Hypothalamus (tissue), 51 donors: Measurements from ENCODE around the gene GRAMD1A.
"Not testable (repeated sequence)": the region's sequence is repeated elsewhere in the genome, so short reads cannot be mapped to it uniquely, and the experiment has no call there.

ENCODE experiments used
- DNase-seq, 51 donors: peaks; one replicate each; lab custom pipeline; 2025; lab: John Stamatoyannopoulos, UW

Gene GRAMD1A

GRCh38 chr19:35000647-35001501 lies 751 bp downstream of the GRAMD1A start:
- DNase-seq: peak in 9 of 51 donors; percentile 4 to 56 (median 11)

- DNase-seq: no peak
Observed at GRCh38 chr19:35002037-35002535, 2.0 kb downstream of the GRAMD1A start.

GRCh38 chr19:35004517-35005255 lies 4.6 kb downstream of the GRAMD1A start:
- DNase-seq: no peak

- DNase-seq: no peak
Observed at GRCh38 chr19:35005256-35005977, 5.3 kb downstream of the GRAMD1A start.

- not testable (repeated sequence) for DNase-seq
Observed at GRCh38 chr19:35006007-35006341, 5.9 kb downstream of the GRAMD1A start.

GRCh38 chr19:35006342-35006998 lies 6.3 kb downstream of the GRAMD1A start:
- DNase-seq: no peak

- DNase-seq: no peak
Observed at GRCh38 chr19:35006999-35007365, 6.9 kb downstream of the GRAMD1A start.

- not testable (repeated sequence) for DNase-seq
Observed at GRCh38 chr19:35007427-35007826, 7.3 kb downstream of the GRAMD1A start.

- no peak for DNase-seq
Observed at GRCh38 chr19:35008891-35009341, 8.8 kb downstream of the GRAMD1A start.

- no peak for DNase-seq
Observed at GRCh38 chr19:35009424-35010415, 9.6 kb downstream of the GRAMD1A start.

GRCh38 chr19:35011091-35011689 lies 11.1 kb downstream of the GRAMD1A start:
- DNase-seq: no peak

- no peak for DNase-seq
Observed at GRCh38 chr19:35011737-35012682, 11.9 kb downstream of the GRAMD1A start.

- DNase-seq: peak in 32 of 51 donors; percentile 10 to 69 (median 28)
Observed at GRCh38 chr19:35013041-35013819, 13.1 kb downstream of the GRAMD1A start.

- DNase-seq: peak in 2 of 51 donors; percentile 13 to 17
Observed at GRCh38 chr19:35013820-35014754, 14.0 kb downstream of the GRAMD1A start.

- DNase-seq: not testable (repeated sequence)
Observed at GRCh38 chr19:35014774-35015173, 14.7 kb downstream of the GRAMD1A start.
